HG02678 (cell line): ENCODE measurements around the gene SPOP.
"Not testable (repeated sequence)": the region's sequence is repeated elsewhere in the genome, so short reads cannot be mapped to it uniquely, and the experiment has no call there.

Experiments
- ATAC-seq: cut with Tn5 transposase; IDR thresholded peaks from one replicate; pipeline ENCODE4 v1.9.1; 2021; ENCODE audit warnings: mild to moderate bottlenecking, moderate library complexity; ENCODE audit not compliant: unreplicated experiment

Gene SPOP

DNA sequence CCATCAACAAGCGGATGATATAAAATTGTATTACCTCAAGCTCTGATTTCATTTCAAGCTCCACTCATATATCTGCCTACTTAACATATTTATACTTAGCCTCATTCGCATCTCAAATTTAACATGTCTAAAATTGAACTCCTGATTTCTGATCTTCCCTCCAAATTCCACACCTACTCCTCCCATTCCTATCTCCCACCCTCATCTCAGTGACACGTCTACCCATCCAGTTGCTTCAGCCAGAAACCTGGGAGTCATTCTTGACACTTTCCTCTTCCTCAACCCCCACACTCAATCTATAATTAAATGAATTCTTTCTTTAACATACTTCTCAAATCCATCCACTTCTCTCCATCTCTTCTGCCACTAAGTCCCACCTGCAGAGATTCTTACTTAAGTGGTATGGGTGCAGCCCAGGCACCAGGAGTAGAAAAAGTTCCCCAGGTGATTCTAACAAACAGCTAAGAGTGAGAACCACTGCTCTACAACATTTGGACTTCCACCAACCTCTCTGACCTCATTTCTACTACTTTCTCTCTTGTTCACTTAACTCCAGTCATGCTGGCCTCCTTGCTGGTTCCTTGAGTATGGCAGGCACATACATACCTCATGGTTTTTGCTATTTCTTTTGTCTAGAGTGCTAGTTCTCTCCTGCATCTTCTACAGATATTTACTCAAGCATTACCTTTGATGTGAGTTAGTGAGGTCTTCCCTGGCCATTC lies 18.1 kb downstream of the SPOP start:
- no peak for ATAC-seq

- ATAC-seq, result no peak
Observed at GRCh38 chr17:49656247-49656646, 21.6 kb downstream of the SPOP start.

- no peak for ATAC-seq
Observed at GRCh38 chr17:49647256-49647585, 30.7 kb downstream of the SPOP start.

DNA sequence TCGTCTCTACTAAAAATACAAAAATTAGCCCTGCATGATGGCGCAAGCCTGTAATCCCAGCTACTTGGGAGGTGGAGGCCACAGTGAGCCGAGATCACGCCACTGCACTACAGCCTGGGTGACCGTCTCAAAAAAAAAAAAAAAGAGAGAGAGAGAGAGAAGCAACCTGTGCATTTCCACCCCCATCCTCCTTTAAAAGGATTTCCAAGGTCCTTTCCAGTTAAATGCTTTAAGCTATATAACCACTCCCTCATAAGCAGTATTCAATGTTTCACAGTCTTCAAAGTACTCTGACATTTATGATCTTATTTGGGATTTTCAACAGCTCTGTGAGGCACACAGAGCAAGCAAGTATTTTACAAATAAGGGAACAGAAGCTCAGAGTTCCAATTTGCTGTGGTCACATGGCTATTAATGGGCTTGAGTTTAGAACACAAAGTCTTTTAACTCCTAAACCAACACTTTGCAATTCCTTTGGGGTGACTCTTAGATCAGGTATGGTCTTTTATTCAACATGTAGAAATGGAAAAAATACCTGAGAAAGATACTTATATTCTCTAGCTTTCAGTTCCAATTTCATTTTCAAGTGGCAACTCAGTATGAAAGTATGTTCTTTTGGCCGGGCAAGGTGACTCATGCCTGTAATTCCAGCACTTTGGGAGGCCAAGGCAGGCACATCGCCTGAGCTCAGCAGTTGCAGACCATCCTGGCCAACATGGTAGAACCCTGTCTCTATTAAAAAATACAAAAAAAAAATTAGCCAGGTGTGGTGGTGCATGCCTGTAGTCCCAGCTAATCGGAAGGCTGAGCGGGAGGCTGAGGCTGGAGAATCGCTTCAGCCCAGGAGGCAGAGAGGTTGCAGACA lies 31.3 kb downstream of the SPOP start:
- peak; percentile 57 for ATAC-seq

DNA sequence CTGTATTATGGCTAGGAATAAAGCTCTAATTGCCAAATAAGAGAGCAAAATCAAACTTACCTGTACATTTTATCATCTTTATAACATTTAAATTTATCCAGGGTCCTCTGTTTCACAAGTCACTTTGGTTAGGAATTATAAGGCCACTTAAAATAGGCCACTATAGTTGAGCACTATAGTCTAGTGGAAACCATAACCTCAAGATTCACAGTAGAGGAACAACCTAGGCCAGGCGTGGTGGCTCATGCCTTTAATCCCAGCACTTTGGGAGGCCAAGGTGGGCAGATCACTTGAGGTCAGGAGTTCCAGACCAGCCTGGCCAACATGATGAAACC lies 31.9 kb downstream of the SPOP start:
- ATAC-seq, result not testable (repeated sequence)

DNA sequence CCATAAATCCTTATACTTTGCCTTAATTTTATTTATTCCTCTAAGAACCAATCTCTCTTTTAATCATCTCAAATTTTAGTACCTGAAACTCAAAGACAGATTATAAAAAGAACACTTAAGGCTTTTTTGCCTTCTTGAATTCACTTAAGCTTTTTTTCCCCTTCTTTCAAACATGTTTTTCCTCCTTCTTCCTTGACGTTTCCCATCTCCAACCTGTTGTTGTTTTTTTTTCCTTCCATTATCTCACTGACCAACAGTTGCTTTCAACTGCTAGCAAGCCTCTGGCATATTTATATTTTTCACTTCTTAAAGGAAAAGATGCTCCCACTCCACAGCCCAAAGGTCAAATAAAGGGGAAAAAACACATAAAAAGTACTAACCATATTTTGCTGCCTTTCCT lies 32.2 kb downstream of the SPOP start:
- ATAC-seq, result no peak

DNA sequence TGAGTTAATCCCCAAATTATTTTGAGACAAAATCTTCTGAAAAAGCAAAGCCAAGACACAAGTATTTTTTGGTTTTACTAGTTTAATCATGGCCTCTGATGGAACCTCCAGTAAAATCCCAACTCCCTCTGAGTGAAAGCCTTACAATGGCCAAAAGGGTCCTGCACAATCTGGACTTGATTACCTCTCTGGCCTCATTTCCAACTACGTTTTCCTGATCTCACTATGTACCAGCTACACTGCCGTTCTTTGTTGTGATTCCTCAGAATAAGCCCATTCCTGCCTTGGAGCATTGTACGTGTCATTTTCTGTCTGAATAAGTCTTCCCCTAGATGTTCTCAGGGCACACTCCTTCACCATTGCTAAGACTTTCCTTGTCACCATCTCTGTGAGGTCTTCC lies 37.3 kb downstream of the SPOP start:
- no peak for ATAC-seq

- ATAC-seq, result no peak
Observed at GRCh38 chr17:49638818-49639217, 39.1 kb downstream of the SPOP start.

- ATAC-seq, result no peak
Observed at GRCh38 chr17:49637739-49638138, 40.2 kb downstream of the SPOP start.

GRCh38 chr17:49637050-49637449 lies 40.8 kb downstream of the SPOP start:
- no peak for ATAC-seq

DNA sequence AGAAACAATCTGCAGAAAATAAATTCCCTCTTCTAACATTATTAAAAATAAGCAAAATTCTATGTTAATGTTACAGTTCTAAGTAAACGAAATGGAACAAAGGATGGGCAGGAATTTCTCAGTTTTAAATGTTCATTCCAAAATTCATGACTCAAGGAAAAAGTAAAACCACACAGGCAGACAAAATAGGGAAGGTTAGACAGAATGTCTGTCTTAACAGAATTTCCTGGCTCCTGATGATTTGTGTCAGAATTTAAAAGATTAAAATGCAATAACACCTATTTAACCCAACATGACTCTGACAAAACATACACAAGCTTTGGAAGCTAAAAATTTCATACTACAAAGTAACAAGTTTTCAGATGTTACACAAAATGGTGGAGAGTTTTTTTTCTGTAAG lies 42.8 kb downstream of the SPOP start:
- ATAC-seq, result no peak

GRCh38 chr17:49634485-49634860 lies 43.4 kb downstream of the SPOP start:
- no peak for ATAC-seq

DNA sequence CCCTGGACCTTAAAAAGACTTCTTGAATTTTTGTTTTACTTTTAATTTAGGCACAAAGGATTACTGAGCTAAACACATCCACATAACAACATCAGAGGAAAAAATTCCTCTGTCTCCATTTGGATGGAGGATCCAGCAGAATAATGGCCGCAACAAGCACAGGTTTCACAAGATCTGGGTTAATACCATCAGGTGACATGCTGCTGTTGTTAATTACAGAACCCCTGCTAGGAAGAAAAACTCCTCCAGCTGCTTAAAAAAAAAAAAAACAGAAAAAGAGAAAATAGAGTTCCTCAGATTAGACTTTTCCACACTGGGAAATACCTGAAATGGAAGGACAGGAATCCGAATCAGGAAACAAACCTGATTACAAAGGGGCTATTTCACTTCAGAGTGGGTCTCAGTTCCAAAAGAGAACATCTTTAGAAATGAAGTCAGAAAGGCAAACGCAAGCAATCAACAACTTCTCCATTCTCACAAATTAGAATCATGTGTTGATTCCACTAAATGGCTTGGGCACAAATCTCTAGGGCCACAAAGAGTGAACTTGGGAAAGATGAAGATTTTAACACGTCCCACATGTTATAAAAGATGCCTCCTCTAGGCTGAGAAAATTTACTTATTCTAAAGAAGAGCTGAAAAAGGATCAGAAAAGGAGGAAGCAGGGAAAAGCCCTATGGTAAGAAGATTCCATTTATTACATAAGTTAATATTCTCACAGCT lies 44.0 kb downstream of the SPOP start:
- ATAC-seq, result no peak

- ATAC-seq, result no peak
Observed at GRCh38 chr17:49633250-49633649, 44.6 kb downstream of the SPOP start.

DNA sequence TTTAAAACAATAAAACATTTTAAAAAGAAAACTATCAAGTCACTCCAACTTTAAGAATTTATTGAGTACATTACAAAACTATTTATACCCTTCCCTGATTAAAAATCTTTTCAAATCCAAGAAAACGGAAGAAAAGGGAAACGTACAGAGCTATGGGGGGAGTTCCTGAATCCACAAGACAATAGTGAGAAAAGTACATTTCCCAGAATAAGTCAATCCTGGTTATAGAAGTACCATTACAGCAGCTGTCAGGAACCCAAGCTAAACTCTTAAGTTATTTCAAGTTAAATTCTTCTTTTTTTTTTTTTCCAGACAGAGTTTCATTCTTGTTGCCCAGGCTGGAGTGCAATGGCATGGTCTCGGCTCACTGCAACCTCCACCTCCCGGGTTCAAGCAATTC lies 45.7 kb downstream of the SPOP start:
- ATAC-seq, result no peak

DNA sequence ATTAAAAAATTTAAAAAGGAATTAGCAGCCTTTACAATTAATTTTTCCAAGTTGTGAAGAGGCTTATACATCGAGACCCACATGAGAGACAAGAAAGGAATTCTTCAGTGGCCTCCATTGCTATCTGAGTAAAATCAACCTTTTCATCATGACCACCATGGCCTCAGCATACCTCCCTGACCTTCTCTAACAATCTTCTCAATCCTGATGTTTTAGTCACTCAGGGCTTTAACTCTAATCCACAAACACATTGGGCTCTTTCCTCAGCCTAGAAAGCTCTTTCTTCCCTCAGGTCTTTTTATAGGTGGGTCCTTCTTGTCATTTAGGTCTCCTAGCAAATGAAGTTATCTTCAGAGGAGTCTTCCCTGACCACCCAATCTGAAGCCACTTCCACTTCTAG lies 46.4 kb downstream of the SPOP start:
- ATAC-seq, result no peak

GRCh38 chr17:49630113-49630900 lies 47.6 kb downstream of the SPOP start:
- ATAC-seq, result no peak

- ATAC-seq, result no peak
Observed at GRCh38 chr17:49629447-49629846, 48.5 kb downstream of the SPOP start.

- ATAC-seq, result no peak
Observed at GRCh38 chr17:49624896-49625295, 53.0 kb downstream of the SPOP start.

DNA sequence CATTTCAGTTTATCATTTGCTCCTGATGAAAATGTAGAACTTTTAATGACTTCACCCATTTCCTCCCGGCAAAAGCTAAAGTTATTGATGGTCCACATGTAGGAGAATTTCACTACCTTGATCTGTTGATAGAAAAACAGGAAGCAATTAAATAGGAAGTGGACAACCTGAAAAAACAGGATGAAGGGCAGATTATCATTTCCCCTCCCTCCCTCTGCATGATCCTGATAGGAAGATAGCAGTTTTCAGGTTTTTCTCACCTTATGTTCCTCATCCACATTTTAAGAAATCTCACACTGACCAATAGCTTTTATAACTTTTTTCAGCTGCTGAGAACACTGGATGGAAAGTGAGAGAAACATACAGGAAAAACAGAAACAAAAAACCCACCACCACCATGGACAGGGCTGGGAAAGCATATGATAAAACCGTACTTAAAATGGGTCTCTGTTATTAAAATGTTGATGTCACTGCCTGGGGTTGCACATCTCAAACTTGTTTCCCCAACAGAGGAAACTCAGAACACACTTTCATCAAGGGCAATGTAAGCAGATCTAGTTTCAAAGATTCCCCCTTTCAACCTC lies 55.9 kb downstream of the SPOP start:
- ATAC-seq, result no peak

DNA sequence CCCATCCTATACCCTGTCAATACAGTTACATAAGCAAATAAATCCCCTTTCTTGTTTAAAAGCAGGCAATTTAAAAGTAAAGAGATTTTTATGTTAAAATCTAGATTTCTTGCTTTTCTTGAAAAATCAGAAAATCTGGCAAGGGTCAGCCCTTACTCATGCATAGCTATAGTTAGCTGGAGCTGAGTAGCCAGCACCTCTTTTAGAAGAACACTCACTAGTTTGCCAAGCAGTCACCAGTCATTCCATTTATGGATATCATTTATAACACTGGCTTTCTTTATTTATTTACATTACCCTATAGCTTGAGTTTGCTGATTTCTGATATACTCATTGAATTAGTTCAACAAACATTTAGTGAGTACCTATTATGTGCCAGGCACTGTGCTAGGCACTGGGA lies 56.5 kb downstream of the SPOP start:
- no peak for ATAC-seq
